ENCODE measurements around the gene AKAP13. TPM values are rescaled to one million over a fixed set of nuclear protein-coding genes. Genes with fewer than 3 reads are reported as not detected.

AKAP13 gene
- polyA plus RNA-seq, 1 of the 3 experiments (the other 2 are of a cell fraction), result 8.4 TPM

- POLR2A ChIA-PET, result no interaction called here
Observed at GRCh38 chr15:85401108-85401774, 20.8 kb downstream of the AKAP13 start.

GRCh38 chr15:85402195-85402881, 21.9 kb downstream of the AKAP13 start:
- Histone ChIP-seq H3F3A (replicated peaks; ENCODE audit: insufficient read depth) (peaks cover 11% of the 10 kb centered on the region), H3K9me2 (no peaks in the 10 kb centered on the region), H3K4me1 (ENCODE audit: control insufficient read depth in 1 of 2, insufficient read depth in 2 of 2, low read depth in 1 of 2, low read length in 1 of 2) (peaks cover 5 to 44% of the 10 kb centered on the region in 2 experiments), H3K9ac (no peak overlapping the region), H3K36me3 (replicated peaks in 1 of 2; ENCODE audit: control insufficient read depth in 1 of 2, insufficient read depth in 2 of 2, low read length in 1 of 2) (no peaks in the 10 kb centered on the region), H3K27me3 (ENCODE audit: insufficient read depth) (no peaks in the 10 kb centered on the region), H2AFZ (ENCODE audit: low read depth) (no peak overlapping the region), H4K20me1 (ENCODE audit: insufficient read depth) (peaks cover 24% of the 10 kb centered on the region), H3K27ac (ENCODE audit: low read depth in 2 of 2, low read length in 1 of 2) (no peak overlapping the region), H3K9me3 (no peaks in the 10 kb centered on the region), H3K4me3 (ENCODE audit: low read depth in 2 of 2, low read length in 1 of 2) (no peak overlapping the region), H3K79me2 (ENCODE audit: insufficient read depth) (peaks cover 91% of the 10 kb centered on the region), H3K4me2 (no peak overlapping the region)
- DNase-seq, result no peak
- CTCF ChIA-PET, result interaction anchor here (0.7 to 0.9 kb wide), 2 partner anchors 10 to 12 kb away, joined by 3 to 5 read pairs; no protein-coding TSS in a partner anchor
- WGBS (ENCODE audit: low lambda C conversion rate), result 90% methylated on average over 5 of the region's 5 CpGs
- TF ChIP-seq GABPA (IDR thresholded peaks at IDR 0.05; ENCODE audit: low read depth), result no peak
- TF ChIP-seq MAX (IDR thresholded peaks at IDR 0.05; ENCODE audit: low read depth), result no peak
- no peak for TF ChIP-seq GATA2 (CRISPR knock-in tag; IDR thresholded peaks at IDR 0.05)
- TF ChIP-seq CHD2 (IDR thresholded peaks at IDR 0.05; ENCODE audit: low read length, partially characterized antibody), result no peak
- TF ChIP-seq POLR2AphosphoS5 (IDR thresholded peaks at IDR 0.05; ENCODE audit: low read depth, low read length), result no peak
- TF ChIP-seq TAF1 (IDR thresholded peaks at IDR 0.05; ENCODE audit: borderline replicate concordance, low read depth, low read length), result no peak
- no peak for TF ChIP-seq MXI1 (IDR thresholded peaks at IDR 0.05; ENCODE audit: low read depth, low read length)
- TF ChIP-seq ZBTB33 (IDR thresholded peaks at IDR 0.05; ENCODE audit: borderline replicate concordance, low read depth), result no peak
- TF ChIP-seq TEAD4 (IDR thresholded peaks at IDR 0.05; ENCODE audit: borderline replicate concordance, insufficient read depth), result no peak
- no peak for TF ChIP-seq FOXM1 (IDR thresholded peaks at IDR 0.05; ENCODE audit: low read depth)
- no peak for TF ChIP-seq NFIC (IDR thresholded peaks at IDR 0.05; ENCODE audit: borderline replicate concordance)
- TF ChIP-seq, protein P1, sequence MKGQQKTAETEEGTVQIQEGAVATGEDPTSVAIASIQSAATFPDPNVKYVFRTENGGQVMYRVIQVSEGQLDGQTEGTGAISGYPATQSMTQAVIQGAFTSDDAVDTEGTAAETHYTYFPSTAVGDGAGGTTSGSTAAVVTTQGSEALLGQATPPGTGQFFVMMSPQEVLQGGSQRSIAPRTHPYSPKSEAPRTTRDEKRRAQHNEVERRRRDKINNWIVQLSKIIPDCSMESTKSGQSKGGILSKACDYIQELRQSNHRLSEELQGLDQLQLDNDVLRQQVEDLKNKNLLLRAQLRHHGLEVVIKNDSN (IDR thresholded peaks at IDR 0.05; ENCODE audit: borderline replicate concordance, low read depth), result no peak
- TF ChIP-seq RXRA (IDR thresholded peaks at IDR 0.05; ENCODE audit: borderline replicate concordance, low read depth), result no peak
- no peak for TF ChIP-seq MEF2A (IDR thresholded peaks at IDR 0.05; ENCODE audit: borderline replicate concordance, low read depth)
- no peak for TF ChIP-seq SMC3 (IDR thresholded peaks at IDR 0.05; ENCODE audit: low read depth, low read length)
- no peak for TF ChIP-seq RAD21 (IDR thresholded peaks at IDR 0.05; ENCODE audit: low read length)
- TF ChIP-seq, protein P2, sequence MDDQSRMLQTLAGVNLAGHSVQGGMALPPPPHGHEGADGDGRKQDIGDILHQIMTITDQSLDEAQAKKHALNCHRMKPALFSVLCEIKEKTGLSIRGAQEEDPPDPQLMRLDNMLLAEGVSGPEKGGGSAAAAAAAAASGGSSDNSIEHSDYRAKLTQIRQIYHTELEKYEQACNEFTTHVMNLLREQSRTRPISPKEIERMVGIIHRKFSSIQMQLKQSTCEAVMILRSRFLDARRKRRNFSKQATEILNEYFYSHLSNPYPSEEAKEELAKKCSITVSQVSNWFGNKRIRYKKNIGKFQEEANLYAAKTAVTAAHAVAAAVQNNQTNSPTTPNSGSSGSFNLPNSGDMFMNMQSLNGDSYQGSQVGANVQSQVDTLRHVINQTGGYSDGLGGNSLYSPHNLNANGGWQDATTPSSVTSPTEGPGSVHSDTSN (IDR thresholded peaks at IDR 0.05), result no peak
- POLR2A ChIA-PET, result no interaction called here

More at GRCh38 chr15:85401108-85401774, 20.8 kb downstream of the AKAP13 start:
- Histone ChIP-seq H3K27ac (ENCODE audit: low read depth in 2 of 2, low read length in 1 of 2) (no peak overlapping the region), H3K4me3 (ENCODE audit: low read depth in 2 of 2, low read length in 1 of 2) (no peak overlapping the region), H3K27me3 (ENCODE audit: insufficient read depth) (no peaks in the 10 kb centered on the region), H3K79me2 (ENCODE audit: insufficient read depth) (peaks cover 92% of the 10 kb centered on the region), H3K4me1 (ENCODE audit: control insufficient read depth in 1 of 2, insufficient read depth in 2 of 2, low read depth in 1 of 2, low read length in 1 of 2) (peaks cover 6 to 45% of the 10 kb centered on the region in 2 experiments; a peak in 3 of 4 replicates), H3K9me3 (no peaks in the 10 kb centered on the region), H3K9me2 (no peaks in the 10 kb centered on the region), H3K4me2 (no peak overlapping the region), H3K9ac (no peak overlapping the region), H4K20me1 (ENCODE audit: insufficient read depth) (peaks cover 34% of the 10 kb centered on the region), H2AFZ (ENCODE audit: low read depth) (no peak overlapping the region), H3K36me3 (replicated peaks in 1 of 2; ENCODE audit: control insufficient read depth in 1 of 2, insufficient read depth in 2 of 2, low read length in 1 of 2) (no peaks in the 10 kb centered on the region), H3F3A (replicated peaks; ENCODE audit: insufficient read depth) (peaks cover 6% of the 10 kb centered on the region)
- no peak for DNase-seq
- no peak for TF ChIP-seq SIN3A (IDR thresholded peaks at IDR 0.05; ENCODE audit: borderline replicate concordance, low read depth, low read length)
- CTCF ChIA-PET, result interaction anchor here (0.9 to 1.0 kb wide), 4 partner anchors 13 to 111 kb away, joined by 3 to 5 read pairs (median 3); no protein-coding TSS in a partner anchor
- WGBS (ENCODE audit: low lambda C conversion rate), result 94% methylated on average over 4 of the region's 4 CpGs

Measured in SK-N-SH (cell line).